ENCODE data around the gene PPP2R3A.
"Not testable (repeated sequence)": the region's sequence is repeated elsewhere in the genome, so short reads cannot be mapped to it uniquely, and the experiment has no call there.

The PPP2R3A gene, protein sequence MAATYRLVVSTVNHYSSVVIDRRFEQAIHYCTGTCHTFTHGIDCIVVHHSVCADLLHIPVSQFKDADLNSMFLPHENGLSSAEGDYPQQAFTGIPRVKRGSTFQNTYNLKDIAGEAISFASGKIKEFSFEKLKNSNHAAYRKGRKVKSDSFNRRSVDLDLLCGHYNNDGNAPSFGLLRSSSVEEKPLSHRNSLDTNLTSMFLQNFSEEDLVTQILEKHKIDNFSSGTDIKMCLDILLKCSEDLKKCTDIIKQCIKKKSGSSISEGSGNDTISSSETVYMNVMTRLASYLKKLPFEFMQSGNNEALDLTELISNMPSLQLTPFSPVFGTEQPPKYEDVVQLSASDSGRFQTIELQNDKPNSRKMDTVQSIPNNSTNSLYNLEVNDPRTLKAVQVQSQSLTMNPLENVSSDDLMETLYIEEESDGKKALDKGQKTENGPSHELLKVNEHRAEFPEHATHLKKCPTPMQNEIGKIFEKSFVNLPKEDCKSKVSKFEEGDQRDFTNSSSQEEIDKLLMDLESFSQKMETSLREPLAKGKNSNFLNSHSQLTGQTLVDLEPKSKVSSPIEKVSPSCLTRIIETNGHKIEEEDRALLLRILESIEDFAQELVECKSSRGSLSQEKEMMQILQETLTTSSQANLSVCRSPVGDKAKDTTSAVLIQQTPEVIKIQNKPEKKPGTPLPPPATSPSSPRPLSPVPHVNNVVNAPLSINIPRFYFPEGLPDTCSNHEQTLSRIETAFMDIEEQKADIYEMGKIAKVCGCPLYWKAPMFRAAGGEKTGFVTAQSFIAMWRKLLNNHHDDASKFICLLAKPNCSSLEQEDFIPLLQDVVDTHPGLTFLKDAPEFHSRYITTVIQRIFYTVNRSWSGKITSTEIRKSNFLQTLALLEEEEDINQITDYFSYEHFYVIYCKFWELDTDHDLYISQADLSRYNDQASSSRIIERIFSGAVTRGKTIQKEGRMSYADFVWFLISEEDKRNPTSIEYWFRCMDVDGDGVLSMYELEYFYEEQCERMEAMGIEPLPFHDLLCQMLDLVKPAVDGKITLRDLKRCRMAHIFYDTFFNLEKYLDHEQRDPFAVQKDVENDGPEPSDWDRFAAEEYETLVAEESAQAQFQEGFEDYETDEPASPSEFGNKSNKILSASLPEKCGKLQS (N-terminal part only)

DNA sequence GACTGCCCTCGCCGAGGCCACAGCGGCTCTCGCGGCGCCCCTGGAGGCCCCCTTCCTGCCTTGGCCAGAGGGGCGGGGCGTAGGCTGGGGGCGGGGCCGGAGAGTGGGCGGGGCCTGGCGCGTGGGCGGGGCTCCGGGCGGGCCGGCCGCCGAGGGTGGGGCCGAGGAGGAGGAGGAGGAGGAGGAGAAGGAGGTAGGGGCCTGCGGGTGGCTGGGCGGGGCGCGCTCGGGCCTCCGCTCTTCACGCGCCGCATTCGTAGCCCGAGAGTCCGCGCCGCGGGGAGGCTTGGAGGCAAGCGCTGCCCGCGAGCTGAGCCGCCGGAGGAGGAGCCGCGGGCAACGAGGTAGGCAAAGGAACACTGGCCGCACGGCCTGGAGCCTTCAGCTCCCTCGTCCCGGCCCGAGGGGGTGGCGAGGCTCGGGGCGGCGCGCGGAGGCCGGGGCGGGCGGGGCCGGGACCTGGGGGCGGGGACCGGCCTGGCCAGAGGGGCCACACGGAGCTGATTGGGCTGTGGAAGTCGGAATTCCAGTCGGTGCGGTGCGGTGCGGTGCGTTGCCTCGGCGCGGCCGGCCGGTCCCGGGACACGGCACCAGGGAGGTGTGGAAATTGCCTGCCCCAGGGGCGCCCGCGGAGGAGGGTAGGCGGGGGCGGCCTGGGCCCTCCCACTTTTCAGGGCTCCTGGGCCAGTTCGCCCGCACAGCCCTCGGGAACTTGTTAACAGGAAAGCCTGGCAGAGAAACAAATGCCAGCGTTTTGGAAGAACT is at the start of gene PPP2R3A:
TSS of gene PPP2R3A (plus strand) at position 223 of the 765 bp plus-strand sequence. CDS start 35,771 bp downstream, outside the sequence.
- in situ Hi-C loops (cut with HindIII; ENCODE audit: low sequenced_read_pairs), result no loop called here

DNA sequence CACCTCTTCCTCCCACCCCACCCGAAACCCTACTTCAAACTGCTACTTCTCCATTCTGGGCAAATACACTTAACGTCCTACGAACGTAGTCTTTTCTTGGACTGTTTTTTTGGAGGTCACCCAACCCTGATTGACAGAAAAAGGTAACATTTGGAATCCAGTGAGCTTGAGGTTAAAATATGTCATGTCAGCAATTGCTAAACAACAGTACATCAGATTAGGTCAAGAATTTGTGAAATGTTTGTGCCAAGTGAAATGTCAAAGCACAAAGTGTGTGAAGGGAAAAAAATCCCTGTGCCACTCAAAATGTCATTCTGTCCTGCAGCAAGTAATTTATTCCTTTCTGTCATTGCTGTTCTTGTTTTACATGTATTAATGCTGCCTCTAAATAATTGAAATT is 49.2 kb upstream of the PPP2R3A start:
- in situ Hi-C loops (cut with HindIII; ENCODE audit: low sequenced_read_pairs), result no loop called here

DNA sequence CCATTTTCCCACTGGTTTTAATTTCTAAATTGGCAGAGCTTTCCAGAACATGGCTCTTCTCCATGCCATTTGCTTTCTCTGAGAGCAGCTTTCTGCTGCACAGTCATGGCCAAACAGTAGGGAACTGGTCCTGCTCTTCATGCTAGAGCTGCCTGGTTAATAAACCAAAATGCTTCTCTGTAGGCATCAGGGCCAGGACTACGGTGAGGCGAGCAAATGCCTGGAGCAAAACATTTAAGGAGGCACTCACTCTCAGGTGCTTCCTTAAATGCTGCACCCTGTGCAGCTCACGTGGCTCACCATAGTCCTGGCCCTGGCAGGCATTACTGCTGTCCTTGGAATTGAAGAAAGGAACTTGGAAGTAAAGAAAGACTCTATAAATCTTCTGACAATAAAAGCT is 48.5 kb upstream of the PPP2R3A start:
- in situ Hi-C loops (cut with HindIII; ENCODE audit: low sequenced_read_pairs), result no loop called here

GRCh38 chr3:135917927-135918597 is 47.5 kb upstream of the PPP2R3A start:
- in situ Hi-C loops (cut with HindIII; ENCODE audit: low sequenced_read_pairs), result no loop called here

DNA sequence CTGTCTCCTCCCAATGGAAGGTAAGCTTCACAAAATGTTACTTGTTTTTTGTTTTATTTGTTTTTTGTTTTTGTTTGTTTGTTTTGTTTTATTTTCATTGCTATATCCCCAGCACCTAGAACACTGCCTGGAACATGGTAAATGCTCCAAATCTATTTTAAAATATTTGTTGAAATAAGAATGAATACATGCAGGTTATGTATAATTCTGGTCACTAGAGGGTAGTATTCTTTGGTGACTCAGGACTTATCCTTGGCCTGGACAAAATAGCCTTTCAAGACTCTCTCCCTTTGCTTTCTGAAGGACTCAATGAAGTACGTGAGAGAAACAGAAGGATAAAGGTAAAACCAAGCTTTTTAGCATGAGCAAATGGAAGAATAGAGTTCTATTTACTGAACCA is 46.9 kb upstream of the PPP2R3A start:
- in situ Hi-C loops (cut with HindIII; ENCODE audit: low sequenced_read_pairs), result no loop called here

DNA sequence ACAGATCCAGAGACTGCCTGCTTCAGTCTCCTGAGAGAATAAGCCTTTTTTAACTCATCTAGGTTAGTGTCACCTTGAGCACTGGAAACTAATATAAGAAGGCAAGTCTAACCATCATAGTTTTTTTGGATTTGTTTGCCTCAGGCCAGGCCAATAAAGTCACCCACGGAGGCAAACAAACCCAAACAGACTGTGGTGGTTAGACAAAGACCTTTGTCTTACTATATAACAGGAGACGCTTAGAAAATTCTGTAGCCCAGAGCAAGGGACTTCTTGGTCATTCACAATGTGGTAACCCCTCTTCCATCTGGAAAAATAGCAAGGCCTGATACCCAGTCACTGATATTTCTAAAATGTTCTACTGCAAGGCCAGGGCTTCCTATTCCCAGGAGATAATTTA is 45.3 kb upstream of the PPP2R3A start:
- in situ Hi-C loops (cut with HindIII; ENCODE audit: low sequenced_read_pairs), result no loop called here

GRCh38 chr3:135922903-135923250 is 42.7 kb upstream of the PPP2R3A start:
- in situ Hi-C loops (cut with HindIII; ENCODE audit: low sequenced_read_pairs), result no loop called here

GRCh38 chr3:135924506-135924905 is 41.0 kb upstream of the PPP2R3A start:
- in situ Hi-C loops (cut with HindIII; ENCODE audit: low sequenced_read_pairs), result no loop called here

DNA sequence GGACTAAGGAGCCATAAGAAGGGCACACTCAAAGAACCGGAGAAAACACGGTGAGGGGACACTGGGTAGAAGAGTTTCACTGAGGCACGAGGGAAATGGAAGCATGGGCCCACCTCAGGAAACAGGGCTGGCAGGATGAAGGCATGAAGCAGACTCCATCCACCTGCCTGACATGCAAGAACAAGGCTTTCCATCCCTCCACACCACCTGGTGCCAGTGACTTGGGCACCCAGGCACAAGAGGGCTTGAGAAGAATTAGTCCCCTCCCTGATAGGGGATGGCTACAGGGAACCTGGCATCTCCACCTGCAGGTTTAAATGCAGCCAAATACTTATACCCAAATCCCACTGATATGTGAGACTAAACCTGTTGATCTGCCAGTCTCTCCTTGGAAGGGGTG is 38.9 kb upstream of the PPP2R3A start:
- in situ Hi-C loops (cut with HindIII; ENCODE audit: low sequenced_read_pairs), result no loop called here

GRCh38 chr3:135927155-135927554 is 38.4 kb upstream of the PPP2R3A start:
- in situ Hi-C loops (cut with HindIII; ENCODE audit: low sequenced_read_pairs), result no loop called here

DNA sequence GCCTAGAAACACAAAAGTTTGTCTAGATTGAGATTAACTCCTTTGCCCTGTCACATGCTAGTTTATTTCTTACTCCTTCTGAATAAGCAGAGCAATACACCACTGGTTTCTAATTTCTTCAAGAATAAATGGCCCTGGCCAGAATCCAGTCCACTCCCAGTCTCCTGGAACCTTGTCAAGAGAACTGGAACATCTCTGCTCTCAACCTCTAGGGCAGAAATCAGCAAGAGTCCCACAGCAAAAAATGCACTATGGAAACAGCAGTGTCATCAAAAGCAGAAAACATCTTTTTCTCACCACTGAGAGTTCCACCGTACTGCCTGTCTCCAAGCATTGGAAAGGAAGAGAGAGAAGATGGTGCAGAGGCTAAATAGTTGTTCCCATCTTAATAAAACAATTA is 35.9 kb upstream of the PPP2R3A start:
- in situ Hi-C loops (cut with HindIII; ENCODE audit: low sequenced_read_pairs), result no loop called here

- in situ Hi-C loops (cut with HindIII; ENCODE audit: low sequenced_read_pairs), result no loop called here
Observed at GRCh38 chr3:135930255-135930654, 35.3 kb upstream of the PPP2R3A start.

DNA sequence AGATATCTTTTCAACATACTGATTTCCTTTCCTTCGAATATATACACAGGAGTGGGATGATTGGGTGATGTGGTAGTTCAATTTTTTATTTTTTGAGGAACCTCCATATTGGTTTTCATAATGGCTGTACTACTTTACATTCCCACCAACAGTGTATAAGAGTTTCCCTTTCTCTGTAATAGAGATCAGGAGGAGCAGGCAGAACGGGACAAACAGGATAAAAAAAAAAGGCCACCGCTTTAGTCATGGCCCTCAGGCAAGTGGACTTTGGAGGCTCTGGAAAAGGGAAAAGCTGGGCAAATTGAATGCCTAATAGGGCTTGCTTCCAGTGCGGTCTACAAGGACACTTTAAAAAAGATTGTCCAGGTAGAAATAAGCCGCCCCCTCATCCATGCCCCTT is 30.4 kb upstream of the PPP2R3A start:
- in situ Hi-C loops (cut with HindIII; ENCODE audit: low sequenced_read_pairs), result not testable (repeated sequence)

GRCh38 chr3:135937766-135938165 is 27.8 kb upstream of the PPP2R3A start:
- in situ Hi-C loops (cut with HindIII; ENCODE audit: low sequenced_read_pairs), result not testable (repeated sequence)

DNA sequence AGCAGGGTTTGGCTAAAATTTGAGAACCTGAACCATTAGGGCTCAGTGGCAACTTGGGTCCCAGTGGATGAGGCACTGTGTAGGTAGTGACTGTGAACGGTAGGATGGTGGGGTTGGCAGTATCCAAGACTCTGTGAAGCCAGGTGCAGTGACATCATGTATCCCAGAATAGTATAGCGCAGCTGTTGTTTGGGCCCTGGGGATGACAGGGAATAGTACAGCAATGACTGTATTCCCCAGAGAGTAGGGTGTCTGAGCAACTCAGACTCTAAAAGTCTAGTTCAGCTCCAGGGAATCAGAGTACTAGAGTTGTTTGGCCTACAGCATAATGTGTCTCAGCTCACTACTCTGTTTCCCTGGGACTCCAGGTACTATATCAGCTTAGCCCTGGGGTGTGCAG is 20.7 kb upstream of the PPP2R3A start:
- in situ Hi-C loops (cut with HindIII; ENCODE audit: low sequenced_read_pairs), result no loop called here

DNA sequence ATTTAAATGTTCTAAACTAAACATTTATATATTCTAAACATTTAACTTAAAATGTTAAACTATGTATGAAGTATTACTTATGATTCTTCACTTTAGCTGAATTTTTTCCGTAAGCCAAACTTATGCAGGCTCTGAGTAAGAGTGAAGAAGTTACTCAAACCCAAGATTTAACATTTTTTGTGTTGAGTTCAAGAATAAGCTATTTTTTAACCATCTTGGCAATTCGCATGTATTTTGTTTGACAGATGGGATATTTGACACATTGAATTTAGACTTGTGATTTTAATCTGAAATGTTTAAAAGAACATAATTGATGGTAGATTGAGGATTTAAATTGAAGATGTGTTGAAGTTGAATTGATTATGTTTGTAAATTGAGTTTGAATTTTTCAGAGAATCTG is 14.6 kb upstream of the PPP2R3A start:
- in situ Hi-C loops (cut with HindIII; ENCODE audit: low sequenced_read_pairs), result no loop called here

DNA sequence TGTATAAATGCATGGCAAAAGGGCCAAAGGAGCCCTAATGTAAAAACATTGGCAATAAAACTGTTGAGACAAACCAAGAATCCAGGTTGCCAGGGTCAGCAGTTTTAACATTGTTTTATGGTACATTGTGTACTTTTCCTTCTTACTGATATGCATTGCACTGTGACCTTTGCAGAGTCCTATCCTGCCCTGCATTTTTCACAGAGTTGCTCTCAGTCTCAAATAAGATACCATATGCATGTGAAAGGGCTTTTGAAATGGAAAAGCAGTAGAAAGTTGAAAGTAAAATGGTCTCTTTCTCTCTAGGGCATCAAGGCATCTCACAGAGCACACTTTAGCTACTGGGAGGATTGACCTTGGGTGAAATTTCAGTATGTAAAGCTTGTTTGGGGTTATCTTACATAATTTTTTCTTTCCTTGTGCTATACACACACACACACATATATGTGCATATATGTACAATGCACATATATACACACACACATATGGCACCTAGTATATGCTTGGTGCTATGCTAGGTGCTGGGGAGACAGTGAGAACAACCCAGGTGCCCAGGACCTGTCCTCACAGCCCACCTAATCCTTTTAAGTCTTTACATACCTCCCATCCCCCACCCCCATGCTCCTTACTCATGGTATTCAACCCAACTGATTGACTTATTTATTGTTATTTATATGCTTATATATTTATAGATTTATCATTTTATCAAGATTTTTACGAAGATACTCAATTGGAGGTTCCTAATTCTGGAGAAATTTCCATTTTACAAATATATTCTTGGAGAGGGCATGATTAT is 1.2 kb upstream of the PPP2R3A start:
- in situ Hi-C loops (cut with HindIII; ENCODE audit: low sequenced_read_pairs), result no loop called here

GRCh38 chr3:135965129-135965505 is 411 bp upstream of the PPP2R3A start:
- in situ Hi-C loops (cut with HindIII; ENCODE audit: low sequenced_read_pairs), result no loop called here

- in situ Hi-C loops (cut with HindIII; ENCODE audit: low sequenced_read_pairs), result no loop called here
Observed at GRCh38 chr3:135966271-135966961, 888 bp downstream of the PPP2R3A start.

All from DLD1 (cell line).